SK-N-SH (cell line): ENCODE measurements around the gene RAB7A. TPM values are rescaled to one million over a fixed set of nuclear protein-coding genes. Genes with fewer than 3 reads are reported as not detected.

Experiments used
- CTCF ChIA-PET: fragments of 300-600, 350-600 bp; formaldehyde crosslinking; extraction: SDS; loops from one replicate; lab custom pipeline; 2021; lab: Yijun Ruan, JAX
- POLR2A ChIA-PET: fragments of 350-600 bp; sonication (Branson Sonifier 250); formaldehyde crosslinking; extraction: SDS; loops from one replicate; lab custom pipeline; 2020; ENCODE audit warnings: antibody characterized with exemption, inconsistent platforms; lab: Yijun Ruan, JAX
- DNase-seq: peaks from one replicate; pipeline ENCODE4 v3.0.0; 2012
- H2AFZ ChIP-seq: fragments of 200-600 bp; sonication (generic); 2 replicates; pipeline ENCODE4 v1.8.1; 2016; ENCODE audit warnings: antibody characterized with exemption, mild to moderate bottlenecking, low read depth
- H3F3A ChIP-seq: fragments of 200-600 bp; sonication (generic); replicated peaks from 2 replicates; pipeline ENCODE3; 2016; ENCODE audit warnings: antibody characterized with exemption, mild to moderate bottlenecking; ENCODE audit not compliant: insufficient read depth
- H3K27ac ChIP-seq, 2 experiments: fragments of 200-500 bp in 1 of 2; fragments of 200-600 bp in 1 of 2; sonication (Bioruptor generic) in 1 of 2; sonication (generic), shearing (Covaris generic) in 1 of 2; 2 replicates each; pipeline versions ENCODE4 v1.5.1 to v1.6.1; 2014 to 2016; ENCODE audit warnings: low read depth in 2 of 2, inconsistent platforms in 1 of 2, low read length in 1 of 2, mild to moderate bottlenecking in 1 of 2, mixed read lengths in 1 of 2
- H3K27me3 ChIP-seq: fragments of 200-600 bp; sonication (generic), shearing (Covaris generic); 2 replicates; pipeline ENCODE4 v1.6.1; 2016; ENCODE audit warnings: mixed run types; ENCODE audit not compliant: insufficient read depth
- H3K36me3 ChIP-seq, 2 experiments: fragments of 200-500 bp in 1 of 2; fragments of 200-600 bp in 1 of 2; sonication (Bioruptor generic) in 1 of 2; sonication (generic) in 1 of 2; replicated peaks in 1 of 2; 2 replicates each; pipeline versions ENCODE3 to v1.5.1; 2014 to 2016; ENCODE audit warnings: low read length in 1 of 2, mild to moderate bottlenecking in 1 of 2; ENCODE audit not compliant: insufficient read depth in 2 of 2, control insufficient read depth in 1 of 2
- H3K4me1 ChIP-seq, 2 experiments: fragments of 200-500 bp in 1 of 2; fragments of 200-600 bp in 1 of 2; sonication (Bioruptor generic) in 1 of 2; sonication (generic), shearing (Covaris generic) in 1 of 2; 2 replicates each; pipeline versions ENCODE4 v1.5.1 to v1.6.1; 2014 to 2016; ENCODE audit warnings: low read depth in 1 of 2, low read length in 1 of 2, mixed run types in 1 of 2; ENCODE audit not compliant: insufficient read depth in 2 of 2, control insufficient read depth in 1 of 2
- H3K4me2 ChIP-seq: fragments of 200-600 bp; sonication (generic), shearing (Covaris generic); 2 replicates; pipeline ENCODE4 v1.6.1; 2017; ENCODE audit warnings: mixed run types
- H3K4me3 ChIP-seq, 2 experiments: fragments of 200-500 bp in 1 of 2; fragments of 200-600 bp in 1 of 2; sonication (Bioruptor generic) in 1 of 2; sonication (generic), shearing (Covaris generic) in 1 of 2; 2 replicates each; pipeline versions ENCODE4 v1.5.1 to v1.8.1; 2014 to 2016; ENCODE audit warnings: low read depth in 2 of 2, inconsistent platforms in 1 of 2, low read length in 1 of 2, mild to moderate bottlenecking in 1 of 2, mixed read lengths in 1 of 2, moderate library complexity in 1 of 2
- H3K79me2 ChIP-seq: fragments of 200-600 bp; sonication (generic); 2 replicates; pipeline ENCODE4 v1.8.1; 2017; ENCODE audit warnings: mild to moderate bottlenecking; ENCODE audit not compliant: insufficient read depth
- H3K9ac ChIP-seq: fragments of 200-600 bp; sonication (generic); 2 replicates; pipeline ENCODE4 v1.6.1; 2017; ENCODE audit warnings: mixed run types
- H3K9me2 ChIP-seq: fragments of 200-600 bp; sonication (generic); 2 replicates; pipeline ENCODE4 v1.6.1; 2017; ENCODE audit warnings: mixed run types
- H3K9me3 ChIP-seq: fragments of 200-600 bp; sonication (generic); 2 replicates; pipeline ENCODE4 v1.6.1; 2017; ENCODE audit warnings: mixed run types, mild to moderate bottlenecking, moderate library complexity
- H4K20me1 ChIP-seq: fragments of 200-600 bp; sonication (generic); 2 replicates; pipeline ENCODE4 v1.6.1; 2017; ENCODE audit warnings: mild to moderate bottlenecking, mixed run types; ENCODE audit not compliant: insufficient read depth
- CTCF ChIP-seq: fragments of 200-600 bp; sonication (generic); IDR thresholded peaks from 2 replicates; pipeline ENCODE4 v1.6.1; 2017; ENCODE audit warnings: antibody characterized with exemption, mild to moderate bottlenecking, moderate library complexity
- EP300 ChIP-seq, 2 experiments: IDR thresholded peaks; 2 replicates each; pipeline versions ENCODE4 v1.4.0 to v1.6.1; 2012; ENCODE audit warnings: borderline replicate concordance in 1 of 2, low read depth in 1 of 2, low read length in 1 of 2
- EZH2phosphoT487 ChIP-seq: fragments of 200-600 bp; sonication (generic); IDR thresholded peaks from 2 replicates; pipeline ENCODE4 v1.6.1; 2017; ENCODE audit warnings: low read depth, mixed run types, mild to moderate bottlenecking, antibody characterized with exemption, moderate library complexity, borderline replicate concordance
- FOXM1 ChIP-seq: IDR thresholded peaks from 2 replicates; pipeline ENCODE4 v1.4.0; 2012; ENCODE audit warnings: low read depth, mild to moderate bottlenecking
- MAX ChIP-seq: IDR thresholded peaks from 2 replicates; pipeline ENCODE4 v1.4.0; 2012; ENCODE audit warnings: low read depth
- MEF2A ChIP-seq: IDR thresholded peaks from 2 replicates; pipeline ENCODE4 v1.4.0; 2012; ENCODE audit warnings: low read depth, borderline replicate concordance
- PBX3 ChIP-seq: IDR thresholded peaks from 2 replicates; pipeline ENCODE4; 2012
- POLR2AphosphoS5 ChIP-seq: IDR thresholded peaks from 2 replicates; pipeline ENCODE4 v1.6.1; 2012; ENCODE audit warnings: low read depth, low read length
- RXRA ChIP-seq: IDR thresholded peaks from 2 replicates; pipeline ENCODE4 v1.4.0; 2012; ENCODE audit warnings: low read depth, mild to moderate bottlenecking, borderline replicate concordance
- SMC3 ChIP-seq: IDR thresholded peaks from 2 replicates; pipeline ENCODE4 v1.6.1; 2012; ENCODE audit warnings: low read depth, low read length, improper control_type of control experiment
- TCF12 ChIP-seq: IDR thresholded peaks from 2 replicates; pipeline ENCODE4 v1.4.0; 2012
- TEAD4 ChIP-seq: IDR thresholded peaks from 2 replicates; pipeline ENCODE4 v1.4.0; 2012; ENCODE audit warnings: mild to moderate bottlenecking, borderline replicate concordance; ENCODE audit not compliant: insufficient read depth
- YY1 ChIP-seq: IDR thresholded peaks from 2 replicates; pipeline ENCODE4 v1.4.0; 2012; ENCODE audit warnings: low read depth, mild to moderate bottlenecking
- WGBS: methylation state at CpG from one replicate; pipeline ENCODE4 v1.1.6; 2017; ENCODE audit warnings: low lambda C conversion rate; 5-methylcytosine and 5-hydroxymethylcytosine counted together
- polyA plus RNA-seq, 3 experiments: library from polyadenylated mRNA; depleted of rRNA; stranded (reverse); fragments of >200 nt; gene quantifications; 2 replicates each; pipeline ENCODE4 v1.2.3, GENCODE V29; 2012
- TF ChIP-seq, protein P1 (sequence below): fragments of 150-350 bp; IDR thresholded peaks from 2 replicates; pipeline ENCODE4 v1.6.1; 2017; ENCODE audit warnings: antibody characterized with exemption, low read length, low read depth, borderline replicate concordance
- TF ChIP-seq, protein P2 (sequence below): IDR thresholded peaks from 2 replicates; pipeline ENCODE4 v1.6.1; 2012; ENCODE audit warnings: mild to moderate bottlenecking, low read depth, low read length, moderate library complexity

Gene RAB7A
- polyA plus RNA-seq, 1 of the 3 experiments (the other 2 are of a cell fraction): 271 TPM

GRCh38 chr3:128710816-128711433 is 15.1 kb upstream of the RAB7A start (continued):
- no peak for TF ChIP-seq CTCF
- TF ChIP-seq, all 33 proteins: peak for 0

GRCh38 chr3:128712848-128713247 is 13.1 kb upstream of the RAB7A start:
- no peak overlapping the region for H3K4me2 ChIP-seq
- no peaks in the 10 kb centered on the region for H3F3A ChIP-seq
- TF ChIP-seq MEF2A: no peak
- no peak for TF ChIP-seq EP300 (IDR thresholded peaks at IDR 0.05; ENCODE audit: borderline replicate concordance in 1 of 2, low read depth in 1 of 2, low read length in 1 of 2)
- TF ChIP-seq RXRA: no peak
- TF ChIP-seq, protein P1, sequence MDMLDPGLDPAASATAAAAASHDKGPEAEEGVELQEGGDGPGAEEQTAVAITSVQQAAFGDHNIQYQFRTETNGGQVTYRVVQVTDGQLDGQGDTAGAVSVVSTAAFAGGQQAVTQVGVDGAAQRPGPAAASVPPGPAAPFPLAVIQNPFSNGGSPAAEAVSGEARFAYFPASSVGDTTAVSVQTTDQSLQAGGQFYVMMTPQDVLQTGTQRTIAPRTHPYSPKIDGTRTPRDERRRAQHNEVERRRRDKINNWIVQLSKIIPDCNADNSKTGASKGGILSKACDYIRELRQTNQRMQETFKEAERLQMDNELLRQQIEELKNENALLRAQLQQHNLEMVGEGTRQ: no peak
- TF ChIP-seq YY1: no peak
- no peak for TF ChIP-seq FOXM1
- H3K79me2 ChIP-seq: no peaks in the 10 kb centered on the region
- no peak overlapping the region for H3K4me3 ChIP-seq
- no peak overlapping the region for H2AFZ ChIP-seq
- H3K27ac ChIP-seq: no peak overlapping the region
- CTCF ChIA-PET: no interaction called here
- no peaks in the 10 kb centered on the region for H3K36me3 ChIP-seq
- no peak for DNase-seq
- no peaks in the 10 kb centered on the region for H3K9me2 ChIP-seq
- 57% methylated on average over 4 of the region's 4 CpGs for WGBS
- POLR2A ChIA-PET: no interaction called here
- no peaks in the 10 kb centered on the region for H3K9me3 ChIP-seq
- no peaks in the 10 kb centered on the region for H3K4me1 ChIP-seq
- no peaks in the 10 kb centered on the region for H4K20me1 ChIP-seq
- no peak overlapping the region for H3K9ac ChIP-seq
- H3K27me3 ChIP-seq: no peaks in the 10 kb centered on the region; the same call in 1 of the 2 replicates

DNA sequence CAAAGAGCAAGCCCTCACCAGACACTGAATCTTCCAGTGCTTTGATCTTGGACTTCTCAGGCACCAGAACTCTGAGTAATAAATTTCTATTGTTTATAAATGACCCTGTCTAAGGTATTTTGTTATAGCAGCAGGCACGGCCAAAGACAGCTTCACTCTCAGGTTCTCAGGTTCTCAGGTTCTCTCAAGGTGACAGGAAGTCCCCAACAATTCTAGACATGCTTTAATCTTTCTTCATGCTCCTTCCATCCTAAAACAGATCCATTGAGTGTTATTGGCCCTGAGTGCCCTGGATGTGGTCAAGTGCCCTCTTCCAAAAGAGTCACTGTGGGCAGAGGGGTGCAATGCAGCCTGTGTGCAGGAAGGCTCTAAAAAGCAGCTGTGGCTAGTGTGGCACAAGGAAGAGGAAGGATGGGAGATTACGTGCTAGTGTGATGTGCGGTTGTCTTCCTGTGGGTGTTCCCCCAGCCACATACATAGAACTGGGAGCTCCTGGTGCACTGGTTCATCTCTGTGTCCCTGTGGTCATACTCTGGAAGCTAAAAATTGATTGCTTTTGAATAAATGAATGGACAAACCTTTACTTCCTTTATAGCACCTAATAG is 11.0 kb upstream of the RAB7A start:
- Histone ChIP-seq H3K9ac (no peak overlapping the region), H3F3A (no peaks in the 10 kb centered on the region), H3K9me2 (no peaks in the 10 kb centered on the region), H3K9me3 (no peaks in the 10 kb centered on the region), H3K27ac (no peak overlapping the region), H3K4me3 (no peak overlapping the region), H3K4me1 (no peaks in the 10 kb centered on the region), H3K4me2 (no peak overlapping the region), H2AFZ (no peak overlapping the region), H4K20me1 (no peaks in the 10 kb centered on the region), H3K36me3 (no peaks in the 10 kb centered on the region), H3K79me2 (no peaks in the 10 kb centered on the region), H3K27me3 (no peaks in the 10 kb centered on the region; the same call in 1 of the 2 replicates)
- DNase-seq: no peak
- ChIA-PET CTCF (interaction anchor here (1.0 kb wide), 1 partner anchor 34 kb away, joined by 4 read pairs; no protein-coding TSS in a partner anchor), POLR2A (no interaction called here)
- 77% methylated on average over 3 of the region's 3 CpGs for WGBS
- TF ChIP-seq POLR2AphosphoS5 (no peak), MEF2A (no peak), PBX3 (no peak), MAX (no peak), TCF12 (no peak), EZH2phosphoT487 (no peak), FOXM1 (no peak), TEAD4 (no peak), SMC3 (no peak)
- TF ChIP-seq, protein P2, sequence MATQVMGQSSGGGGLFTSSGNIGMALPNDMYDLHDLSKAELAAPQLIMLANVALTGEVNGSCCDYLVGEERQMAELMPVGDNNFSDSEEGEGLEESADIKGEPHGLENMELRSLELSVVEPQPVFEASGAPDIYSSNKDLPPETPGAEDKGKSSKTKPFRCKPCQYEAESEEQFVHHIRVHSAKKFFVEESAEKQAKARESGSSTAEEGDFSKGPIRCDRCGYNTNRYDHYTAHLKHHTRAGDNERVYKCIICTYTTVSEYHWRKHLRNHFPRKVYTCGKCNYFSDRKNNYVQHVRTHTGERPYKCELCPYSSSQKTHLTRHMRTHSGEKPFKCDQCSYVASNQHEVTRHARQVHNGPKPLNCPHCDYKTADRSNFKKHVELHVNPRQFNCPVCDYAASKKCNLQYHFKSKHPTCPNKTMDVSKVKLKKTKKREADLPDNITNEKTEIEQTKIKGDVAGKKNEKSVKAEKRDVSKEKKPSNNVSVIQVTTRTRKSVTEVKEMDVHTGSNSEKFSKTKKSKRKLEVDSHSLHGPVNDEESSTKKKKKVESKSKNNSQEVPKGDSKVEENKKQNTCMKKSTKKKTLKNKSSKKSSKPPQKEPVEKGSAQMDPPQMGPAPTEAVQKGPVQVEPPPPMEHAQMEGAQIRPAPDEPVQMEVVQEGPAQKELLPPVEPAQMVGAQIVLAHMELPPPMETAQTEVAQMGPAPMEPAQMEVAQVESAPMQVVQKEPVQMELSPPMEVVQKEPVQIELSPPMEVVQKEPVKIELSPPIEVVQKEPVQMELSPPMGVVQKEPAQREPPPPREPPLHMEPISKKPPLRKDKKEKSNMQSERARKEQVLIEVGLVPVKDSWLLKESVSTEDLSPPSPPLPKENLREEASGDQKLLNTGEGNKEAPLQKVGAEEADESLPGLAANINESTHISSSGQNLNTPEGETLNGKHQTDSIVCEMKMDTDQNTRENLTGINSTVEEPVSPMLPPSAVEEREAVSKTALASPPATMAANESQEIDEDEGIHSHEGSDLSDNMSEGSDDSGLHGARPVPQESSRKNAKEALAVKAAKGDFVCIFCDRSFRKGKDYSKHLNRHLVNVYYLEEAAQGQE: no peak
